Measurements from ENCODE around the gene TRAK2. TPM values are rescaled to one million over a fixed set of nuclear protein-coding genes. Genes with fewer than 3 reads are reported as not detected.

The TRAK2 gene
- total and polyA plus RNA-seq, 2 experiments from 2014 or later = 6.7 to 17.0 TPM

DNA sequence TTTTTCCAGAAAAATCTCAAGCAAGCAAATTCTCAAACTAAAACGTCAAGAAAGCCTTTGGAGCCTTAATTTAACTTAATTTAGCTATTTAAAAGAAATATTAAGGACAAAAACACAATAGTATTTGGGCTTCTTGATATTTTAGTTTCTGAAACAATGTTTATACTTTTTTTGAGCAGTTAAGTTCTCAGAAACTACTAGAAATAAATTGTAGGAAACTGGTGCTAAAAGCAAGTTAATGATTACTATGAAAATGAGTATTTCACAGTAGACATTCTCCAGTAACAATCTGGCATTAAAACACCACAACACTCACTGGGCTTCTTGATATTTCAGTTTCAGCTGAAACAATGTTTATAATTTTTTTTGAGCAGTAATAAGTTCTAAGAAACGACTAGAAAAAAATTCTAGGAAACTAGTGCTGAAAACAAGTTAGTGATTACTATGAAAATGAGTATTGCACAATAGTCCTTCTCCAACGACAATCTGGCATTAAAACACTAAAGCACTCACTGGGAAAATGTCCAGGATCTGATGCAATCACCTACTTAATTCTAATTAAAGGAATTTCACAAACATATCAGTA lies 45.1 kb downstream of the TRAK2 start:
- H3K4me1 ChIP-seq (ENCODE audit: insufficient read depth) = no peaks in the 10 kb centered on the region
- TF ChIP-seq ZNF114 (CRISPR knock-in tag; IDR thresholded peaks at IDR 0.05) (no peak), JUNB (IDR thresholded peaks at IDR 0.05; ENCODE audit: unreplicated experiment) (no peak), POLR2AphosphoS5 (IDR thresholded peaks at IDR 0.05; ENCODE audit: low read depth) (no peak), EZH2phosphoT487 (IDR thresholded peaks at IDR 0.05; ENCODE audit: unreplicated experiment) (no peak), CREB1 (CRISPR knock-in tag; IDR thresholded peaks at IDR 0.05; ENCODE audit: low read depth) (no peak), ZNF331 (CRISPR knock-in tag; IDR thresholded peaks at IDR 0.05; ENCODE audit: low read depth) (no peak), NANOG (IDR thresholded peaks at IDR 0.05; ENCODE audit: borderline replicate concordance) (no peak)
- TF ChIP-seq, protein P1, sequence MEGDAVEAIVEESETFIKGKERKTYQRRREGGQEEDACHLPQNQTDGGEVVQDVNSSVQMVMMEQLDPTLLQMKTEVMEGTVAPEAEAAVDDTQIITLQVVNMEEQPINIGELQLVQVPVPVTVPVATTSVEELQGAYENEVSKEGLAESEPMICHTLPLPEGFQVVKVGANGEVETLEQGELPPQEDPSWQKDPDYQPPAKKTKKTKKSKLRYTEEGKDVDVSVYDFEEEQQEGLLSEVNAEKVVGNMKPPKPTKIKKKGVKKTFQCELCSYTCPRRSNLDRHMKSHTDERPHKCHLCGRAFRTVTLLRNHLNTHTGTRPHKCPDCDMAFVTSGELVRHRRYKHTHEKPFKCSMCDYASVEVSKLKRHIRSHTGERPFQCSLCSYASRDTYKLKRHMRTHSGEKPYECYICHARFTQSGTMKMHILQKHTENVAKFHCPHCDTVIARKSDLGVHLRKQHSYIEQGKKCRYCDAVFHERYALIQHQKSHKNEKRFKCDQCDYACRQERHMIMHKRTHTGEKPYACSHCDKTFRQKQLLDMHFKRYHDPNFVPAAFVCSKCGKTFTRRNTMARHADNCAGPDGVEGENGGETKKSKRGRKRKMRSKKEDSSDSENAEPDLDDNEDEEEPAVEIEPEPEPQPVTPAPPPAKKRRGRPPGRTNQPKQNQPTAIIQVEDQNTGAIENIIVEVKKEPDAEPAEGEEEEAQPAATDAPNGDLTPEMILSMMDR (conservative IDR thresholded peaks at IDR 0.05; ENCODE audit: low read depth in 2 of 2) = no peak
- TF ChIP-seq, protein P2, sequence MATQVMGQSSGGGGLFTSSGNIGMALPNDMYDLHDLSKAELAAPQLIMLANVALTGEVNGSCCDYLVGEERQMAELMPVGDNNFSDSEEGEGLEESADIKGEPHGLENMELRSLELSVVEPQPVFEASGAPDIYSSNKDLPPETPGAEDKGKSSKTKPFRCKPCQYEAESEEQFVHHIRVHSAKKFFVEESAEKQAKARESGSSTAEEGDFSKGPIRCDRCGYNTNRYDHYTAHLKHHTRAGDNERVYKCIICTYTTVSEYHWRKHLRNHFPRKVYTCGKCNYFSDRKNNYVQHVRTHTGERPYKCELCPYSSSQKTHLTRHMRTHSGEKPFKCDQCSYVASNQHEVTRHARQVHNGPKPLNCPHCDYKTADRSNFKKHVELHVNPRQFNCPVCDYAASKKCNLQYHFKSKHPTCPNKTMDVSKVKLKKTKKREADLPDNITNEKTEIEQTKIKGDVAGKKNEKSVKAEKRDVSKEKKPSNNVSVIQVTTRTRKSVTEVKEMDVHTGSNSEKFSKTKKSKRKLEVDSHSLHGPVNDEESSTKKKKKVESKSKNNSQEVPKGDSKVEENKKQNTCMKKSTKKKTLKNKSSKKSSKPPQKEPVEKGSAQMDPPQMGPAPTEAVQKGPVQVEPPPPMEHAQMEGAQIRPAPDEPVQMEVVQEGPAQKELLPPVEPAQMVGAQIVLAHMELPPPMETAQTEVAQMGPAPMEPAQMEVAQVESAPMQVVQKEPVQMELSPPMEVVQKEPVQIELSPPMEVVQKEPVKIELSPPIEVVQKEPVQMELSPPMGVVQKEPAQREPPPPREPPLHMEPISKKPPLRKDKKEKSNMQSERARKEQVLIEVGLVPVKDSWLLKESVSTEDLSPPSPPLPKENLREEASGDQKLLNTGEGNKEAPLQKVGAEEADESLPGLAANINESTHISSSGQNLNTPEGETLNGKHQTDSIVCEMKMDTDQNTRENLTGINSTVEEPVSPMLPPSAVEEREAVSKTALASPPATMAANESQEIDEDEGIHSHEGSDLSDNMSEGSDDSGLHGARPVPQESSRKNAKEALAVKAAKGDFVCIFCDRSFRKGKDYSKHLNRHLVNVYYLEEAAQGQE (IDR thresholded peaks at IDR 0.05; ENCODE audit: unreplicated experiment) = no peak
- H3K4me3 Mint-ChIP-seq = no peak overlapping the region

DNA sequence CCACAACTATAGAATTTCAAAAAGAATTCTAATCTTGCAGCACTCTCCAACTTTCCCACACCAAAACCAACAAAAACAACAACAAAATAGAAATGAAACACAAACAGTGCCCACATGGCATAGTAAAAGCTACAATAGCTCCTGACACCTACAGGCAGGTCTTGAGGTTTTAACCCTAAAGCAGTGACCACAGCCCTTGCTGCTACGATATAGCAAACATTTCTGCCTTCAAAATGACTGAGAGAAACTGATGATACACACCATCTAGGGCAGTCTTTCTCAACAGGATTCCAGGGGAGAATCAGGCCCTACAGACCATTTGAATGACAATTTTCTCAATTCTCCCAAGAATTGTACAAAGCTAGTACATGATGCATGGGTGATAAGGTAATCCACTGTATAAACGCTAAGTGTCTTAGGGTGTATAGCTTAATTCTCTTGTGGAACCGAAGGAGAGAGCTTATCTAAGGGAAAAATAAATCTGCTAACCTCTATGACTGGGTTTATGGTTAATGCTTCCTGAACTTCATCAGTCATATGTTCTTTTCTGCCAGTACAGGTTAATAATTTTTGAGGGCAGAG lies 46.5 kb downstream of the TRAK2 start:
- no peaks in the 10 kb centered on the region for H3K36me3 ChIP-seq (ENCODE audit: insufficient read depth)
- H4K20me1 ChIP-seq (replicated peaks; ENCODE audit: insufficient read depth) = no peaks in the 10 kb centered on the region
- Mint-ChIP-seq H3K4me3 (no peak overlapping the region), H3K27ac (peak overlapping the region; percentile 1; the same call in 1 of the 2 replicates), H3K36me3 (ENCODE audit: low read depth) (no peaks in the 10 kb centered on the region), H3K9me3 (no peaks in the 10 kb centered on the region), H3K4me1 (no peaks in the 10 kb centered on the region), H3K27me3 (ENCODE audit: insufficient read depth, low read depth, poor library complexity) (no peaks in the 10 kb centered on the region)
- peak; percentile 8 for DNase-seq (ENCODE audit: low spot score)
- H2AFZ ChIP-seq = no peak overlapping the region
- ATAC-seq = peak; percentile 28; the same call in 1 of the 3 replicates
- no peaks in the 10 kb centered on the region for H3K9me2 ChIP-seq (ENCODE audit: insufficient read depth)
- H3K27me3 ChIP-seq (ENCODE audit: insufficient read depth) = no peaks in the 10 kb centered on the region
- no peaks in the 10 kb centered on the region for H3F3A ChIP-seq (replicated peaks; ENCODE audit: low read depth)
- H3K27ac ChIP-seq (ENCODE audit: low read depth) = no peak overlapping the region
- no peaks in the 10 kb centered on the region for H3K79me2 ChIP-seq (replicated peaks; ENCODE audit: insufficient read depth)
- H3K4me3 ChIP-seq = no peak overlapping the region
- no peak overlapping the region for H3K4me2 ChIP-seq
- H3K4me1 ChIP-seq (ENCODE audit: insufficient read depth) = no peaks in the 10 kb centered on the region
- no peak for TF ChIP-seq NANOG (IDR thresholded peaks at IDR 0.05; ENCODE audit: borderline replicate concordance)
- TF ChIP-seq JUNB (IDR thresholded peaks at IDR 0.05; ENCODE audit: unreplicated experiment) = no peak
- TF ChIP-seq CREB1 (CRISPR knock-in tag; IDR thresholded peaks at IDR 0.05; ENCODE audit: low read depth) = no peak
- TF ChIP-seq, protein P2 (IDR thresholded peaks at IDR 0.05; ENCODE audit: unreplicated experiment) = no peak
- no peak for TF ChIP-seq EZH2phosphoT487 (IDR thresholded peaks at IDR 0.05; ENCODE audit: unreplicated experiment)
- TF ChIP-seq, protein P3, sequence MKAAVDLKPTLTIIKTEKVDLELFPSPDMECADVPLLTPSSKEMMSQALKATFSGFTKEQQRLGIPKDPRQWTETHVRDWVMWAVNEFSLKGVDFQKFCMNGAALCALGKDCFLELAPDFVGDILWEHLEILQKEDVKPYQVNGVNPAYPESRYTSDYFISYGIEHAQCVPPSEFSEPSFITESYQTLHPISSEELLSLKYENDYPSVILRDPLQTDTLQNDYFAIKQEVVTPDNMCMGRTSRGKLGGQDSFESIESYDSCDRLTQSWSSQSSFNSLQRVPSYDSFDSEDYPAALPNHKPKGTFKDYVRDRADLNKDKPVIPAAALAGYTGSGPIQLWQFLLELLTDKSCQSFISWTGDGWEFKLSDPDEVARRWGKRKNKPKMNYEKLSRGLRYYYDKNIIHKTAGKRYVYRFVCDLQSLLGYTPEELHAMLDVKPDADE (IDR thresholded peaks at IDR 0.05) = no peak

More for the DNA sequence above, 45.1 kb downstream of the TRAK2 start:
- H3K27me3 ChIP-seq (ENCODE audit: insufficient read depth) = no peaks in the 10 kb centered on the region
- no peaks in the 10 kb centered on the region for H3K9me2 ChIP-seq (ENCODE audit: insufficient read depth)
- H2AFZ ChIP-seq = no peak overlapping the region
- H3K79me2 ChIP-seq (replicated peaks; ENCODE audit: insufficient read depth) = no peaks in the 10 kb centered on the region
- H3K36me3 Mint-ChIP-seq (ENCODE audit: low read depth) = no peaks in the 10 kb centered on the region
- ATAC-seq (no peak), DNase-seq (ENCODE audit: low spot score) (no peak)
- no peaks in the 10 kb centered on the region for H4K20me1 ChIP-seq (replicated peaks; ENCODE audit: insufficient read depth)
- no peaks in the 10 kb centered on the region for H3K4me1 Mint-ChIP-seq
- no peaks in the 10 kb centered on the region for H3K36me3 ChIP-seq (ENCODE audit: insufficient read depth)
- H3K27me3 Mint-ChIP-seq (ENCODE audit: insufficient read depth, low read depth, poor library complexity) = no peaks in the 10 kb centered on the region
- H3K27ac Mint-ChIP-seq = peak overlapping the region; percentile 52
- no peak overlapping the region for H3K27ac ChIP-seq (ENCODE audit: low read depth)
- no peak overlapping the region for H3K4me3 ChIP-seq
- H3F3A ChIP-seq (replicated peaks; ENCODE audit: low read depth) = no peaks in the 10 kb centered on the region
- H3K4me2 ChIP-seq = no peak overlapping the region
- H3K9me3 Mint-ChIP-seq = no peaks in the 10 kb centered on the region

Measured in GM23338 (cell line).